Panc1 (cell line): ENCODE results near the gene CAPN8. TPM values are rescaled to one million over a fixed set of nuclear protein-coding genes. Genes with fewer than 3 reads are reported as not detected.

Experiments used
- ATAC-seq: fragments of 200-7000 bp; cut with Tn5 transposase; 2 replicates; pipeline ENCODE4 v1.9.1; 2020; ENCODE audit warnings: mild to moderate bottlenecking, moderate library complexity
- BruUV-seq: library from RNA; stranded (reverse); fragments of 400-500 nt; replicated peaks from 2 replicates; lab custom pipeline; 2021; lab: Mats Ljungman, UMichigan
- CTCF ChIA-PET: fragments of 300-600 bp; sonication (Branson Sonifier 250); formaldehyde crosslinking; loops from one replicate; lab custom pipeline; 2022; ENCODE audit warnings: antibody characterized with exemption; lab: Charles Lee
- POLR2A ChIA-PET: fragments of 300-600 bp; sonication (Branson Sonifier 250); formaldehyde crosslinking; loops from one replicate; lab custom pipeline; 2022; ENCODE audit warnings: antibody characterized with exemption; lab: Charles Lee
- DNase-seq: peaks from one replicate; pipeline ENCODE4 v3.0.0-alpha.2; 2010; ENCODE audit warnings: low read depth, low spot score
- H3K27ac ChIP-seq: 2 replicates; pipeline ENCODE4 v1.5.1; 2011; ENCODE audit warnings: mild to moderate bottlenecking, low read length, inconsistent platforms
- H3K27me3 ChIP-seq: fragments of 200-500 bp; sonication (Bioruptor generic); 2 replicates; pipeline ENCODE4 v1.6.0; 2014; ENCODE audit warnings: low read length, inconsistent platforms; ENCODE audit not compliant: control insufficient read depth, insufficient read depth
- H3K36me3 ChIP-seq: fragments of 200-500 bp; sonication (Bioruptor generic); 2 replicates; pipeline ENCODE4 v1.5.1; 2014; ENCODE audit warnings: inconsistent platforms, mild to moderate bottlenecking, low read length, moderate library complexity; ENCODE audit not compliant: control insufficient read depth, insufficient read depth
- H3K4me1 ChIP-seq: 2 replicates; pipeline ENCODE4 v1.5.1; 2011; ENCODE audit warnings: inconsistent platforms, mild to moderate bottlenecking, low read length, moderate library complexity; ENCODE audit not compliant: control insufficient read depth, insufficient read depth
- H3K4me3 ChIP-seq, 2 experiments: 2 replicates each; pipeline ENCODE4 v1.5.1; 2011 to 2012; ENCODE audit warnings: low read depth in 2 of 2, low read length in 2 of 2, mild to moderate bottlenecking in 2 of 2, inconsistent platforms in 1 of 2, moderate library complexity in 1 of 2
- H3K9me3 ChIP-seq: fragments of 200-500 bp; sonication (Bioruptor generic); 2 replicates; pipeline ENCODE4 v1.5.1; 2014; ENCODE audit warnings: low read depth, mild to moderate bottlenecking, inconsistent platforms, low read length, moderate library complexity; ENCODE audit not compliant: control insufficient read depth, insufficient read depth
- POLR2AphosphoS5 ChIP-seq: IDR thresholded peaks from 2 replicates; pipeline ENCODE4 v1.6.1; 2012; ENCODE audit warnings: mild to moderate bottlenecking, low read depth, low read length, moderate library complexity
- SIN3A ChIP-seq: IDR thresholded peaks from 2 replicates; pipeline ENCODE4 v1.6.1; 2012; ENCODE audit warnings: low read depth, mild to moderate bottlenecking, low read length, moderate library complexity, borderline replicate concordance; ENCODE audit not compliant: insufficient read depth
- TCF7L2 ChIP-seq: IDR thresholded peaks from 2 replicates; pipeline ENCODE4 v1.6.1; 2011; ENCODE audit warnings: mild to moderate bottlenecking, low read depth, low read length, inconsistent platforms
- in situ Hi-C: cut with HindIII; loops from 2 replicates; pipeline ENCODE4 v1.10.0; 2016; ENCODE audit warnings: low sequenced_read_pairs, low pct_unique_long_range_greater_than_20kb
- intact Hi-C: fragments of 100-400 bp; cut with micrococcal nuclease; formaldehyde crosslinking; loops from one replicate; pipeline ENCODE4 v1.10.0; 2022; ENCODE audit not compliant: unreplicated experiment
- total RNA-seq: library from RNA; stranded (reverse); gene quantifications from one replicate; pipeline ENCODE4 v1.2.1, GENCODE V29; 2021; ENCODE audit not compliant: unreplicated experiment
- TF ChIP-seq, protein P1 (sequence below): fragments of 450-650 bp; IDR thresholded peaks from 2 replicates; pipeline ENCODE4 v1.5.1; 2017; ENCODE audit warnings: mild to moderate bottlenecking
- TF ChIP-seq, protein P2 (sequence below), 2 experiments: IDR thresholded peaks; 2 replicates each; pipeline ENCODE4 v1.6.1; 2011 to 2012; ENCODE audit warnings: low read depth in 2 of 2, control low read depth in 1 of 2, low read length in 1 of 2, mild to moderate bottlenecking in 1 of 2, moderate library complexity in 1 of 2; ENCODE audit not compliant: insufficient read depth in 1 of 2

CAPN8 gene
- total RNA-seq, 1 experiment from 2014 or later: 0.28 TPM

DNA sequence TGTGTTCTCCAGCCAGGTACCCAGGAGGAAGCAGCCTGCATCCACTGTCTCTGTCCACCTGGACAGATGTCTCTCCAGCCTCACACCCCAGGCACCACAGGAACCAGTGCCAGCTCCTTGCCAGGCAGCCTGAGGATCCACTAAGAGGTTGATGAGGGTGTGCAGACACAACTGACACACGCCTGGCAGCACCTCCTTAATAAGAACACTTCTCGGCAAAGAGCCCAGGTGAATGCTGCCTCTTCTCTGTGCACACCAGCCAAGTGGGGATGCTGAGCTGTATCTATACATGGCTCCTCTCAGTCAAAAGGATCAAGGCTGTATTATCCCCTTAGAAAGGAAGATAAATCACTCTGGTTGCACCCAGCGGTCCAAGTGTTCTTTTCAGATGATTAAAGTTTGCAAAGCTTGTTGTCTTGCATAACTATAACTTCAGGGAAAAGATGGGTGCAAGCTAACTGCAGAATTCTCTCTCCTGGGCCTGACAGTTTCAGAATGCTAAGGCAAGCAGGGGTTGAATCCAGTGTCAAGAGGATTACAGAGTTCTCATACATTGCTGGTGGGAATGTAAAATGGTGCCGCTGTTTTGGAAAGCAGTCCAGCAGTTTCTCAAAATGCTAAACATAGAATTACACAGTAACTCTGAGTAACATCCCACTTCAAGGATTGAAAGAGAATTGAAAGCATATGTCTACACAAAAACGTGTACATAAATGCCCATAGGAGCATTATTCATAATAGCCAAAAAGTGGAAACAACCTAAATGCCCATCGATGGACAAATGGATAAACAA lies 3.7 kb upstream of the CAPN8 start:
- no peaks in the 10 kb centered on the region; the same call in 1 of the 2 replicates for H3K4me1 ChIP-seq
- no peaks in the 10 kb centered on the region for H3K36me3 ChIP-seq
- POLR2A ChIA-PET: no interaction called here
- H3K9me3 ChIP-seq: no peaks in the 10 kb centered on the region
- TF ChIP-seq POLR2AphosphoS5 (no peak), TCF7L2 (no peak), SIN3A (no peak)
- TF ChIP-seq, protein P1, sequence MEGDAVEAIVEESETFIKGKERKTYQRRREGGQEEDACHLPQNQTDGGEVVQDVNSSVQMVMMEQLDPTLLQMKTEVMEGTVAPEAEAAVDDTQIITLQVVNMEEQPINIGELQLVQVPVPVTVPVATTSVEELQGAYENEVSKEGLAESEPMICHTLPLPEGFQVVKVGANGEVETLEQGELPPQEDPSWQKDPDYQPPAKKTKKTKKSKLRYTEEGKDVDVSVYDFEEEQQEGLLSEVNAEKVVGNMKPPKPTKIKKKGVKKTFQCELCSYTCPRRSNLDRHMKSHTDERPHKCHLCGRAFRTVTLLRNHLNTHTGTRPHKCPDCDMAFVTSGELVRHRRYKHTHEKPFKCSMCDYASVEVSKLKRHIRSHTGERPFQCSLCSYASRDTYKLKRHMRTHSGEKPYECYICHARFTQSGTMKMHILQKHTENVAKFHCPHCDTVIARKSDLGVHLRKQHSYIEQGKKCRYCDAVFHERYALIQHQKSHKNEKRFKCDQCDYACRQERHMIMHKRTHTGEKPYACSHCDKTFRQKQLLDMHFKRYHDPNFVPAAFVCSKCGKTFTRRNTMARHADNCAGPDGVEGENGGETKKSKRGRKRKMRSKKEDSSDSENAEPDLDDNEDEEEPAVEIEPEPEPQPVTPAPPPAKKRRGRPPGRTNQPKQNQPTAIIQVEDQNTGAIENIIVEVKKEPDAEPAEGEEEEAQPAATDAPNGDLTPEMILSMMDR: no peak
- TF ChIP-seq, protein P2, sequence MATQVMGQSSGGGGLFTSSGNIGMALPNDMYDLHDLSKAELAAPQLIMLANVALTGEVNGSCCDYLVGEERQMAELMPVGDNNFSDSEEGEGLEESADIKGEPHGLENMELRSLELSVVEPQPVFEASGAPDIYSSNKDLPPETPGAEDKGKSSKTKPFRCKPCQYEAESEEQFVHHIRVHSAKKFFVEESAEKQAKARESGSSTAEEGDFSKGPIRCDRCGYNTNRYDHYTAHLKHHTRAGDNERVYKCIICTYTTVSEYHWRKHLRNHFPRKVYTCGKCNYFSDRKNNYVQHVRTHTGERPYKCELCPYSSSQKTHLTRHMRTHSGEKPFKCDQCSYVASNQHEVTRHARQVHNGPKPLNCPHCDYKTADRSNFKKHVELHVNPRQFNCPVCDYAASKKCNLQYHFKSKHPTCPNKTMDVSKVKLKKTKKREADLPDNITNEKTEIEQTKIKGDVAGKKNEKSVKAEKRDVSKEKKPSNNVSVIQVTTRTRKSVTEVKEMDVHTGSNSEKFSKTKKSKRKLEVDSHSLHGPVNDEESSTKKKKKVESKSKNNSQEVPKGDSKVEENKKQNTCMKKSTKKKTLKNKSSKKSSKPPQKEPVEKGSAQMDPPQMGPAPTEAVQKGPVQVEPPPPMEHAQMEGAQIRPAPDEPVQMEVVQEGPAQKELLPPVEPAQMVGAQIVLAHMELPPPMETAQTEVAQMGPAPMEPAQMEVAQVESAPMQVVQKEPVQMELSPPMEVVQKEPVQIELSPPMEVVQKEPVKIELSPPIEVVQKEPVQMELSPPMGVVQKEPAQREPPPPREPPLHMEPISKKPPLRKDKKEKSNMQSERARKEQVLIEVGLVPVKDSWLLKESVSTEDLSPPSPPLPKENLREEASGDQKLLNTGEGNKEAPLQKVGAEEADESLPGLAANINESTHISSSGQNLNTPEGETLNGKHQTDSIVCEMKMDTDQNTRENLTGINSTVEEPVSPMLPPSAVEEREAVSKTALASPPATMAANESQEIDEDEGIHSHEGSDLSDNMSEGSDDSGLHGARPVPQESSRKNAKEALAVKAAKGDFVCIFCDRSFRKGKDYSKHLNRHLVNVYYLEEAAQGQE (IDR thresholded peaks at IDR 0.05; ENCODE audit: insufficient read depth in 1 of 2, low read depth in 2 of 2, low read length in 1 of 2): no peak
- no peak overlapping the region for H3K27ac ChIP-seq
- BruUV-seq: no TSS peak
- ATAC-seq: no peak
- CTCF ChIA-PET: no interaction called here
- H3K4me3 ChIP-seq: no peak overlapping the region
- no peaks in the 10 kb centered on the region for H3K27me3 ChIP-seq
- DNase-seq: no peak
- intact Hi-C loops (no loop called here), in situ Hi-C loops (no loop called here)

DNA sequence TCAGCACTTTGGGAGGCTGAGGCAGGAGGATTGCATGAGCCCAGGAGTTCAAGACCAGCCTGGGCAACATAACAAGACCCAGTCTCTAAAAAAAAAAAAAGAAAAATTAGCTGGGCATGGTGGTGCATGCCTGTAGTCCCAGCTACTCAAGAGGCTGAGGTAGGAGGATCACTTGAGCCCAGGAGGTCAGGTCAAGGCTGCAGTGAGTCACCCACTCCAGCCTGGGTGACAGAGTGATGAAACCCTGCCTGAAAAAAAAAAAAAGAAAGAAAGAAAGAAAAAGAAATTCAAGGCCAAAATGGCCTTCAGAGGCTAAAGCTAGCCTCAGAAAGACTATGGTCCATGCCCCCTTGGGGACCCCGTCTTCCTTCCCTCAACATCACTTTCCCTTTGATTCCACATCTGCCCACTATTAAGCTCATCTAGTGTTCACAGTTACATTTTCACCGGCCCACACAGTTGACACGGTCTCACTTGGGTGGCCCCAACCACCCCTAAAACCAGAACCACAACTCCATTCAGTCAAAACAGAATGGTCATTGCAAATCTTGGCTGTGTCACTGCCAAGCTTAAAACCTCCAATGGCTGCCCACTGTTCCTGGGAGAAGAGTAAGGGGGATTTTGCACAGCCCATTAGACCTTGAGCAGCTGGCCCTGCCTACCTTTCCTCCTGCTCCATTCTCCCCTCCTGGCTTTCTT lies 2.1 kb upstream of the CAPN8 start:
- in situ Hi-C loops: no loop called here
- ChIA-PET POLR2A (interaction anchor here (0.6 kb wide), 1 partner anchor 11 kb away, joined by 3 read pairs; no protein-coding TSS in a partner anchor), CTCF (interaction anchor here (0.6 to 0.7 kb wide), 2 partner anchors 404 to 898 kb away, joined by 3 to 5 read pairs; no protein-coding TSS in a partner anchor)
- Histone ChIP-seq H3K4me1 (no peaks in the 10 kb centered on the region; the same call in 1 of the 2 replicates), H3K27ac (no peak overlapping the region), H3K4me3 (no peak overlapping the region), H3K9me3 (no peaks in the 10 kb centered on the region), H3K36me3 (no peaks in the 10 kb centered on the region), H3K27me3 (no peaks in the 10 kb centered on the region)
- no TSS peak for BruUV-seq
- intact Hi-C loops: no loop called here
- no peak for DNase-seq
- no peak for ATAC-seq
- no peak for TF ChIP-seq POLR2AphosphoS5
- TF ChIP-seq, protein P1: no peak
- no peak for TF ChIP-seq SIN3A
- TF ChIP-seq, protein P2 (IDR thresholded peaks at IDR 0.05; ENCODE audit: insufficient read depth in 1 of 2, low read depth in 2 of 2, low read length in 1 of 2): no peak
- TF ChIP-seq TCF7L2: no peak
